ENCODE results near the gene SSTR1. TPM values are rescaled to one million over a fixed set of nuclear protein-coding genes. Genes with fewer than 3 reads are reported as not detected.
A peak's percentile ranks its signal among the peaks of the same experiment; 100 is the strongest.

SSTR1 gene
- total RNA-seq, 1 donor from 2014 or later: 0.17 TPM

GRCh38 chr14:38203929-38204718 is 3.6 kb upstream of the SSTR1 start:
- no peak for DNase-seq

- DNase-seq: no peak
These were observed 3.0 kb upstream of the SSTR1 start for GRCh38 chr14:38204719-38205115.

GRCh38 chr14:38205119-38205813 is 2.4 kb upstream of the SSTR1 start:
- DNase-seq: no peak

- no peak for DNase-seq
These were observed 1.6 kb upstream of the SSTR1 start for GRCh38 chr14:38205949-38206665.

GRCh38 chr14:38206689-38207376 is 871 bp upstream of the SSTR1 start:
- peak; percentile 3 for DNase-seq

- DNase-seq: peak; percentile 24
These were observed 348 bp upstream of the SSTR1 start for GRCh38 chr14:38207377-38207735.

GRCh38 chr14:38208618-38209562 is 1.2 kb downstream of the SSTR1 start:
- DNase-seq: peak; percentile 68

- DNase-seq: peak; percentile 70
These were observed 2.2 kb downstream of the SSTR1 start for GRCh38 chr14:38209572-38210557.

GRCh38 chr14:38210587-38211216 is 3.0 kb downstream of the SSTR1 start:
- peak; percentile 82 for DNase-seq

- DNase-seq: peak; percentile 41
These were observed 3.6 kb downstream of the SSTR1 start for GRCh38 chr14:38211255-38211735.

- no peak for DNase-seq
These were observed 4.4 kb downstream of the SSTR1 start for GRCh38 chr14:38212111-38212510.

GRCh38 chr14:38213001-38213400 is 5.3 kb downstream of the SSTR1 start:
- no peak for DNase-seq

- no peak for DNase-seq
These were observed 9.8 kb downstream of the SSTR1 start for GRCh38 chr14:38217553-38217952.

- DNase-seq: no peak
These were observed 13.4 kb downstream of the SSTR1 start for GRCh38 chr14:38221077-38221476.

GRCh38 chr14:38224338-38224737 is 16.6 kb downstream of the SSTR1 start:
- DNase-seq: no peak

GRCh38 chr14:38225946-38226345 is 18.2 kb downstream of the SSTR1 start:
- DNase-seq: no peak

GRCh38 chr14:38226366-38226765 is 18.7 kb downstream of the SSTR1 start:
- DNase-seq: no peak

- no peak for DNase-seq
These were observed 25.5 kb downstream of the SSTR1 start for GRCh38 chr14:38233218-38233617.

- DNase-seq: no peak
These were observed 30.6 kb downstream of the SSTR1 start for GRCh38 chr14:38238332-38238731.

GRCh38 chr14:38238878-38239277 is 31.2 kb downstream of the SSTR1 start:
- DNase-seq: no peak
